H1 (cell line): ENCODE measurements around the gene PCED1B. TPM values are rescaled to one million over a fixed set of nuclear protein-coding genes. Genes with fewer than 3 reads are reported as not detected.

ENCODE experiments used
- CTCF ChIA-PET: fragments of 300-600 bp; sonication (Branson Sonifier 250); formaldehyde crosslinking; loops from one replicate; lab custom pipeline; 2021; ENCODE audit not compliant: partially characterized antibody; lab: Charles Lee
- POLR2A ChIA-PET: fragments of 300-600 bp; sonication (Branson Sonifier 250); formaldehyde crosslinking; loops from one replicate; lab custom pipeline; 2021; ENCODE audit warnings: inconsistent platforms; ENCODE audit not compliant: partially characterized antibody; lab: Charles Lee
- DNase-seq, 2 experiments: peaks; one replicate each; pipeline versions ENCODE4 v3.0.0 to v3.0.0-alpha.2; 2010 to 2022; ENCODE audit warnings: low spot score in 2 of 2, low read depth in 1 of 2, mixed read lengths in 1 of 2
- FAIRE-seq: peaks from 2 replicates; lab custom pipeline; 2011; peaks lifted over from hg19 to GRCh38; lab: Jason Lieb, UNC
- H2AFZ ChIP-seq: 2 replicates; pipeline ENCODE4 v1.8.1; 2012; ENCODE audit warnings: low read length, inconsistent platforms
- H2AK5ac ChIP-seq: 2 replicates; pipeline ENCODE4 v1.6.1; 2013; ENCODE audit warnings: low read depth, low read length
- H2BK120ac ChIP-seq: replicated peaks from 2 replicates; pipeline ENCODE3; 2013; ENCODE audit warnings: low read depth, low read length, inconsistent platforms
- H2BK12ac ChIP-seq: 2 replicates; pipeline ENCODE4 v1.6.1; 2013; ENCODE audit warnings: low read depth, low read length
- H2BK15ac ChIP-seq: 2 replicates; pipeline ENCODE4 v1.6.1; 2013; ENCODE audit warnings: low read length
- H2BK20ac ChIP-seq: 2 replicates; pipeline ENCODE4 v1.6.1; 2013; ENCODE audit warnings: low read length
- H2BK5ac ChIP-seq: 2 replicates; pipeline ENCODE4 v1.6.1; 2013; ENCODE audit warnings: low read depth, low read length
- H3K14ac ChIP-seq: 2 replicates; pipeline ENCODE4 v1.6.1; 2013; ENCODE audit warnings: inconsistent platforms; ENCODE audit not compliant: insufficient read length
- H3K18ac ChIP-seq: 2 replicates; pipeline ENCODE4 v1.6.1; 2013; ENCODE audit warnings: low read length; ENCODE audit errors: extremely low read depth
- H3K23ac ChIP-seq: 2 replicates; pipeline ENCODE4 v1.6.1; 2013; ENCODE audit warnings: inconsistent platforms; ENCODE audit not compliant: insufficient read length
- H3K23me2 ChIP-seq: 2 replicates; pipeline ENCODE4 v1.6.1; 2013; ENCODE audit warnings: low read depth, low read length
- H3K27ac ChIP-seq: 2 replicates; pipeline ENCODE4 v1.6.1; 2011; ENCODE audit warnings: low read depth, low read length, inconsistent platforms
- H3K27me3 ChIP-seq, 4 experiments: replicated peaks in 1 of 4; 1 replicate in 1 of 4; 2 replicates in 3 of 4; pipeline versions ENCODE4 v1.6.1 to v1.8.1; 2011 to 2013; ENCODE audit warnings: low read length in 3 of 4, mild to moderate bottlenecking in 3 of 4, inconsistent platforms in 2 of 4, mixed read lengths in 2 of 4, moderate library complexity in 1 of 4; ENCODE audit not compliant: control insufficient read depth in 3 of 4, insufficient read depth in 3 of 4; ENCODE audit errors: extremely low read depth in 1 of 4
- H3K36me3 ChIP-seq, 4 experiments: 2 replicates each; pipeline versions ENCODE4 v1.6.1 to v1.8.1; 2011 to 2013; ENCODE audit warnings: mild to moderate bottlenecking in 4 of 4, low read length in 3 of 4, moderate library complexity in 2 of 4, control low read depth in 1 of 4, inconsistent platforms in 1 of 4; ENCODE audit not compliant: insufficient read depth in 4 of 4, control insufficient read depth in 2 of 4
- H3K4ac ChIP-seq: replicated peaks from 2 replicates; pipeline ENCODE3; 2013; ENCODE audit warnings: low read length, low read depth, mixed read lengths, inconsistent platforms; ENCODE audit not compliant: insufficient read length
- H3K4me1 ChIP-seq, 4 experiments: replicated peaks in 1 of 4; 1 replicate in 1 of 4; 2 replicates in 3 of 4; pipeline versions ENCODE4 v1.6.1 to v1.8.1; 2011 to 2013; ENCODE audit warnings: low read length in 3 of 4, inconsistent platforms in 2 of 4, mixed read lengths in 1 of 4; ENCODE audit not compliant: insufficient read depth in 4 of 4, control insufficient read depth in 3 of 4
- H3K4me2 ChIP-seq, 2 experiments: 2 replicates each; pipeline versions ENCODE4 v1.6.1 to v1.8.1; 2011 to 2013; ENCODE audit warnings: low read depth in 2 of 2, low read length in 2 of 2, control low read depth in 1 of 2, inconsistent platforms in 1 of 2, mild to moderate bottlenecking in 1 of 2; ENCODE audit not compliant: insufficient read depth in 1 of 2
- H3K4me3 ChIP-seq, 4 experiments: fragments of 200-600, 300-600 bp in 1 of 4; sonication (generic), shearing (Covaris generic), sonication (Bioruptor Twin) in 1 of 4; 2 replicates each; pipeline versions ENCODE4 v1.5.1 to v1.8.1; 2011 to 2016; ENCODE audit warnings: low read length in 4 of 4, low read depth in 3 of 4, control low read depth in 2 of 4, inconsistent platforms in 2 of 4, mild to moderate bottlenecking in 2 of 4, mixed read lengths in 1 of 4, moderate library complexity in 1 of 4; ENCODE audit not compliant: insufficient read depth in 2 of 4; ENCODE audit errors: extremely low read depth in 1 of 4
- H3K56ac ChIP-seq: replicated peaks from 2 replicates; pipeline ENCODE3; 2013; ENCODE audit warnings: low read depth, mild to moderate bottlenecking, mixed read lengths, low read length, inconsistent platforms; ENCODE audit not compliant: insufficient read length
- H3K79me1 ChIP-seq: 2 replicates; pipeline ENCODE4 v1.6.1; 2013; ENCODE audit warnings: low read depth, low read length, control low read depth
- H3K79me2 ChIP-seq, 2 experiments: 2 replicates each; pipeline versions ENCODE4 v1.6.1 to v1.8.1; 2012 to 2013; ENCODE audit warnings: low read length in 2 of 2, mild to moderate bottlenecking in 2 of 2, inconsistent platforms in 1 of 2; ENCODE audit not compliant: insufficient read depth in 2 of 2, control insufficient read depth in 1 of 2
- H3K9ac ChIP-seq, 4 experiments: replicated peaks in 1 of 4; 1 replicate in 1 of 4; 2 replicates in 3 of 4; pipeline versions ENCODE4 v1.6.1 to v1.8.1; 2011 to 2013; ENCODE audit warnings: low read depth in 3 of 4, low read length in 3 of 4, control low read depth in 2 of 4, mild to moderate bottlenecking in 2 of 4, moderate library complexity in 2 of 4, inconsistent platforms in 1 of 4; ENCODE audit errors: extremely low read depth in 1 of 4
- H3K9me3 ChIP-seq, 2 experiments: 2 replicates each; pipeline versions ENCODE4 v1.6.1 to v1.8.1; 2012 to 2013; ENCODE audit warnings: mild to moderate bottlenecking in 2 of 2, moderate library complexity in 2 of 2, control low read depth in 1 of 2, inconsistent platforms in 1 of 2, low read depth in 1 of 2, low read length in 1 of 2, mixed read lengths in 1 of 2; ENCODE audit not compliant: insufficient read depth in 2 of 2
- H4K20me1 ChIP-seq, 2 experiments: replicated peaks in 1 of 2; 2 replicates each; pipeline versions ENCODE3 to v1.8.1; 2011 to 2013; ENCODE audit warnings: inconsistent platforms in 2 of 2, low read length in 2 of 2, mild to moderate bottlenecking in 1 of 2; ENCODE audit not compliant: insufficient read depth in 2 of 2, control insufficient read depth in 1 of 2
- H4K5ac ChIP-seq: 2 replicates; pipeline ENCODE4 v1.6.1; 2013; ENCODE audit warnings: low read length, low read depth, mixed read lengths, inconsistent platforms; ENCODE audit not compliant: insufficient read length
- H4K8ac ChIP-seq: 2 replicates; pipeline ENCODE4 v1.8.0; 2013; ENCODE audit warnings: mild to moderate bottlenecking, moderate library complexity, low read length, inconsistent platforms; ENCODE audit not compliant: insufficient read depth; ENCODE audit errors: extremely low read depth
- H4K91ac ChIP-seq: replicated peaks from 2 replicates; pipeline ENCODE3; 2013; ENCODE audit warnings: low read length, mixed read lengths, inconsistent platforms; ENCODE audit not compliant: insufficient read length
- BACH1 ChIP-seq: IDR thresholded peaks from 2 replicates; pipeline ENCODE4 v1.6.1; 2012; ENCODE audit warnings: low read length, improper control_type of control experiment
- CEBPB ChIP-seq: IDR thresholded peaks from 2 replicates; pipeline ENCODE4 v1.6.1; 2012; ENCODE audit warnings: low read depth, low read length
- WGBS, 2 experiments: shearing (Covaris generic) in 1 of 2; methylation state at CpG; one replicate each; pipeline versions ENCODE4 v1.1.6 to v1.1.7; 2013 to 2015; ENCODE audit warnings: low lambda C conversion rate in 2 of 2, mixed read lengths in 2 of 2, inconsistent platforms in 1 of 2, low coverage in 1 of 2, missing lambda C conversion rate in 1 of 2; ENCODE audit not compliant: insufficient replicate concordance in 2 of 2, insufficient coverage in 1 of 2, insufficient read length in 1 of 2; ENCODE audit errors: extremely low coverage in 1 of 2, missing lambda C conversion rate in 1 of 2; 5-methylcytosine and 5-hydroxymethylcytosine counted together
- polyA plus RNA-seq, 7 experiments: library from polyadenylated mRNA; depleted of rRNA in 3 of 7; stranded (reverse) in 5 of 7; unstranded in 2 of 7; fragments of >200 nt in 5 of 7; fragments of 200-250 nt in 2 of 7; gene quantifications; 1 replicate in 5 of 7; 2 replicates in 1 of 7; 4 replicates in 1 of 7; pipeline versions ENCODE4 v1.2.1 to v1.2.3, GENCODE V29; 2011 to 2013; ENCODE audit warnings: missing spikeins in 2 of 7, mixed read lengths in 2 of 7
- total RNA-seq: library from RNA; stranded (reverse); fragmentation: NEBNext Ultra II Directional; extraction: Animal tissue kit (Norgen Biotek cat#: 25700); gene quantifications from 2 replicates; pipeline ENCODE4 v1.2.1, GENCODE V29; 2021

PCED1B gene
- total and polyA plus RNA-seq, 2 of the 8 experiments (the other 6 are each of a cell fraction or from before 2014, with no cell fraction given) = 4.7 to 5.4 TPM

DNA sequence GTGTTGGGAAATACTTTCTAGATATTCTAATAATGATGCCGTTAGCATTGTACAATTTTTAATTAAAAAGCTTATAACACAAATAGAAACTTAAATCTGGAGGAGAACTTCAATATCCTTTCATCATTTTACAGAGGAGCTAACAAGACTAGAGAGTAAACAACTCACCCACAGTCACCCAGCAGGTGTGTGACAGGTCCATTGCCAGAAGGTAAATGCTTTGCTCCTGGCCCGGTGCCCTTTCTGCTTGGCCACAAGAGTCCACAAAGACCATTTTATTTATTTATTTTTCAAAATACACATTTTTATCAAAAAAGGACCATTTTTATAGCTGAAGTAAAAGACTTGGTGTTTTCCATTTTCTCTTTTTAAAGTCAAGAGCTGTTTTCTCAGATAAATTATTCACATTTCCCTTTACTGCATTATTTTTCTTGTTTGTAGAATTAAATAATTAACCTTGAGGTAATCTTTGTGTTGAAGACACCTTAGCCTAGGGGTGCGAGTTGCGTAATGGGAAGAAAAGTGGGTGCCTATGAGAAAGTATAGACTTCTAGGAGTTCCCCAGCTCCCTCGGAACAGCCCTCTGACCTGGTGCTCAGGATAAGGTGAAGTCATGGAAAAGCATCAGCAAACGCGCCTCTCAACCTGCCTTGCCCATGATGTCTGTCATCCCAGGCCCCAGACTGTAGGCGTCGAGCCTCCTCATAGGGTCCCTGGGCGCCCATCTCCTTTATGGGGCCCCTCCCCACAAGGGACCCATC lies 26.7 kb downstream of the PCED1B start:
- Histone ChIP-seq H3K79me1 (no peaks in the 10 kb centered on the region), H3K9ac (no peak overlapping the region), H3K18ac (no peak overlapping the region), H3K14ac (no peak overlapping the region), H3K36me3 (no peaks in the 10 kb centered on the region), H2AFZ (no peak overlapping the region), H3K27me3 (no peaks in the 10 kb centered on the region), H4K5ac (no peak overlapping the region), H2BK20ac (no peak overlapping the region), H3K4me1 (no peaks in the 10 kb centered on the region), H2BK12ac (no peak overlapping the region), H3K56ac (no peak overlapping the region), H2BK5ac (no peak overlapping the region), H3K9me3 (no peaks in the 10 kb centered on the region), H3K27ac (no peak overlapping the region), H3K4me2 (no peak overlapping the region), H3K4me3 (no peak overlapping the region), H3K23ac (no peak overlapping the region), H2AK5ac (no peak overlapping the region), H4K20me1 (no peaks in the 10 kb centered on the region), H4K91ac (no peak overlapping the region), H2BK15ac (no peak overlapping the region), H4K8ac (no peak overlapping the region), H2BK120ac (no peak overlapping the region), H3K23me2 (no peaks in the 10 kb centered on the region), H3K4ac (no peak overlapping the region), H3K79me2 (no peaks in the 10 kb centered on the region)
- ChIA-PET CTCF (interaction anchor here (1.0 to 2.2 kb wide), 3 partner anchors 12 to 87 kb away, joined by 3 to 9 read pairs (median 3); no protein-coding TSS in a partner anchor), POLR2A (no interaction called here)
- DNase-seq (no peak), FAIRE-seq (no peak)
- WGBS, 2 experiments = 93% methylated on average over 9 of the region's 10 CpGs; no CpG with 5 or more reads in 1 of the 2 experiments
- 0 out of 2 replicates have a peak, but pooled peaks have one; percentile 6 for TF ChIP-seq CEBPB
- TF ChIP-seq BACH1 = no peak
